HG02884 (cell line): ENCODE data around the gene PTMA.
"Not testable (repeated sequence)": the region's sequence is repeated elsewhere in the genome, so short reads cannot be mapped to it uniquely, and the experiment has no call there.

ENCODE experiments used
- ATAC-seq: cut with Tn5 transposase; IDR thresholded peaks from one replicate; pipeline ENCODE4 v1.9.1; 2021; ENCODE audit warnings: mild to moderate bottlenecking, moderate library complexity; ENCODE audit not compliant: unreplicated experiment

PTMA gene

GRCh38 chr2:231749016-231749415, 40.7 kb downstream of the PTMA start:
- not testable (repeated sequence) for ATAC-seq

GRCh38 chr2:231751042-231751815, 42.9 kb downstream of the PTMA start:
- ATAC-seq: no peak

- ATAC-seq: no peak
Observed at GRCh38 chr2:231752061-231752460, 43.7 kb downstream of the PTMA start.

- ATAC-seq: no peak
Observed at GRCh38 chr2:231761735-231762134, 53.4 kb downstream of the PTMA start.
